ENCODE results near the gene DNAH17. TPM values are rescaled to one million over a fixed set of nuclear protein-coding genes. Genes with fewer than 3 reads are reported as not detected.
A peak's percentile ranks its signal among the peaks of the same experiment; 100 is the strongest.

Gene DNAH17
- polyA plus RNA-seq, 4 donors: 0.57 to 3.6 TPM; not detected in 2

GRCh38 chr17:78408476-78409050, 168.6 kb downstream of the DNAH17 start:
- FAIRE-seq: no peak
- H3K27ac ChIP-seq (ENCODE audit: low read depth in 1 of 3, low read length in 2 of 3): peak overlapping the region; percentile 67 to 91 (median 86)

GRCh38 chr17:78407387-78408000, 169.7 kb downstream of the DNAH17 start:
- Histone ChIP-seq H3K4me1 (ENCODE audit: control insufficient read depth in 3 of 3, insufficient read depth in 2 of 3, low read depth in 1 of 3, low read length in 2 of 3) (peaks cover 13 to 53% (median 16%) of the 10 kb centered on the region in 3 donors), H3K27ac (ENCODE audit: low read depth in 1 of 3, low read length in 2 of 3) (peak overlapping the region in 1 of 3 donors; percentile 74)

More at GRCh38 chr17:78408476-78409050, 168.6 kb downstream of the DNAH17 start:
- Histone ChIP-seq H3K9me3 (ENCODE audit: control insufficient read depth in 2 of 2, insufficient read depth in 1 of 2, low read depth in 1 of 2, low read length in 1 of 2) (no peaks in the 10 kb centered on the region), H3K36me3 (ENCODE audit: control insufficient read depth in 3 of 3, insufficient read depth in 2 of 3, low read depth in 1 of 3, low read length in 3 of 3) (peaks cover 3 to 66% (median 8%) of the 10 kb centered on the region in 3 donors), H3K4me1 (ENCODE audit: control insufficient read depth in 3 of 3, insufficient read depth in 2 of 3, low read depth in 1 of 3, low read length in 2 of 3) (peaks cover 13 to 57% (median 20%) of the 10 kb centered on the region in 3 donors), H3K27me3 (ENCODE audit: control insufficient read depth in 3 of 3, insufficient read depth in 3 of 3, low read length in 3 of 3) (no peaks in the 10 kb centered on the region), H3K4me3 (ENCODE audit: low read depth in 1 of 3, low read length in 3 of 3) (no peak overlapping the region)
- peak; percentile 75 to 97 for DNase-seq
- 15 to 67% (median 51%) methylated on average over 23 of the region's 23 CpGs for WGBS, 3 donors

GRCh38 chr17:78406920-78407319, 170.3 kb downstream of the DNAH17 start:
- WGBS, 3 donors: 66 to 74% (median 74%) methylated on average over 8 of the region's 8 CpGs
- no peaks in the 10 kb centered on the region for H3K27me3 ChIP-seq (ENCODE audit: control insufficient read depth in 3 of 3, insufficient read depth in 3 of 3, low read length in 3 of 3)
- FAIRE-seq: no peak
- no peaks in the 10 kb centered on the region for H3K9me3 ChIP-seq (ENCODE audit: control insufficient read depth in 2 of 2, insufficient read depth in 1 of 2, low read depth in 1 of 2, low read length in 1 of 2)
- H3K27ac ChIP-seq (ENCODE audit: low read depth in 1 of 3, low read length in 2 of 3): peak overlapping the region in 1 of 3 donors; percentile 74
- peaks cover 3 to 66% (median 15%) of the 10 kb centered on the region in 3 donors for H3K36me3 ChIP-seq (ENCODE audit: control insufficient read depth in 3 of 3, insufficient read depth in 2 of 3, low read depth in 1 of 3, low read length in 3 of 3)
- H3K4me3 ChIP-seq (ENCODE audit: low read depth in 1 of 3, low read length in 3 of 3): no peak overlapping the region
- DNase-seq: no peak
- peaks cover 12 to 48% (median 14%) of the 10 kb centered on the region in 3 donors for H3K4me1 ChIP-seq (ENCODE audit: control insufficient read depth in 3 of 3, insufficient read depth in 2 of 3, low read depth in 1 of 3, low read length in 2 of 3)

More at GRCh38 chr17:78407387-78408000, 169.7 kb downstream of the DNAH17 start:
- Histone ChIP-seq H3K4me3 (ENCODE audit: low read depth in 1 of 3, low read length in 3 of 3) (no peak overlapping the region), H3K9me3 (ENCODE audit: control insufficient read depth in 2 of 2, insufficient read depth in 1 of 2, low read depth in 1 of 2, low read length in 1 of 2) (no peaks in the 10 kb centered on the region), H3K27me3 (ENCODE audit: control insufficient read depth in 3 of 3, insufficient read depth in 3 of 3, low read length in 3 of 3) (no peaks in the 10 kb centered on the region), H3K36me3 (ENCODE audit: control insufficient read depth in 3 of 3, insufficient read depth in 2 of 3, low read depth in 1 of 3, low read length in 3 of 3) (peaks cover 3 to 66% (median 13%) of the 10 kb centered on the region in 3 donors)
- peak; percentile 27 to 44 for DNase-seq
- WGBS, 3 donors: 64 to 84% (median 68%) methylated on average over 7 of the region's 7 CpGs
- no peak for FAIRE-seq

- WGBS, 3 donors: 90 to 92% (median 91%) methylated on average over 6 of the region's 6 CpGs
- DNase-seq (no peak), FAIRE-seq (no peak)
- Histone ChIP-seq H3K9me3 (ENCODE audit: control insufficient read depth in 2 of 2, insufficient read depth in 1 of 2, low read depth in 1 of 2, low read length in 1 of 2) (no peaks in the 10 kb centered on the region), H3K27me3 (ENCODE audit: control insufficient read depth in 3 of 3, insufficient read depth in 3 of 3, low read length in 3 of 3) (no peaks in the 10 kb centered on the region), H3K4me1 (ENCODE audit: control insufficient read depth in 3 of 3, insufficient read depth in 2 of 3, low read depth in 1 of 3, low read length in 2 of 3) (peaks cover 11 to 44% (median 13%) of the 10 kb centered on the region in 3 donors), H3K27ac (ENCODE audit: low read depth in 1 of 3, low read length in 2 of 3) (no peak overlapping the region), H3K36me3 (ENCODE audit: control insufficient read depth in 3 of 3, insufficient read depth in 2 of 3, low read depth in 1 of 3, low read length in 3 of 3) (peaks cover 3 to 71% (median 18%) of the 10 kb centered on the region in 3 donors), H3K4me3 (ENCODE audit: low read depth in 1 of 3, low read length in 3 of 3) (no peak overlapping the region)
These were observed 170.8 kb downstream of the DNAH17 start for GRCh38 chr17:78406396-78406795.

- DNase-seq: no peak
- Histone ChIP-seq H3K36me3 (ENCODE audit: control insufficient read depth in 3 of 3, insufficient read depth in 2 of 3, low read depth in 1 of 3, low read length in 3 of 3) (peaks cover 3 to 90% (median 34%) of the 10 kb centered on the region in 3 donors), H3K4me1 (ENCODE audit: control insufficient read depth in 3 of 3, insufficient read depth in 2 of 3, low read depth in 1 of 3, low read length in 2 of 3) (peaks cover 6 to 20% (median 9%) of the 10 kb centered on the region in 3 donors), H3K27me3 (ENCODE audit: control insufficient read depth in 3 of 3, insufficient read depth in 3 of 3, low read length in 3 of 3) (no peaks in the 10 kb centered on the region), H3K4me3 (ENCODE audit: low read depth in 1 of 3, low read length in 3 of 3) (no peak overlapping the region), H3K27ac (ENCODE audit: low read depth in 1 of 3, low read length in 2 of 3) (no peak overlapping the region), H3K9me3 (ENCODE audit: control insufficient read depth in 2 of 2, insufficient read depth in 1 of 2, low read depth in 1 of 2, low read length in 1 of 2) (no peaks in the 10 kb centered on the region)
- no peak for FAIRE-seq
- WGBS, 3 donors: 92 to 98% (median 95%) methylated on average over 14 of the region's 14 CpGs
These were observed 173.4 kb downstream of the DNAH17 start for GRCh38 chr17:78403822-78404221.

GRCh38 chr17:78401891-78402290, 175.3 kb downstream of the DNAH17 start:
- H3K9me3 ChIP-seq (ENCODE audit: control insufficient read depth in 2 of 2, insufficient read depth in 1 of 2, low read depth in 1 of 2, low read length in 1 of 2): no peaks in the 10 kb centered on the region
- H3K36me3 ChIP-seq (ENCODE audit: control insufficient read depth in 3 of 3, insufficient read depth in 2 of 3, low read depth in 1 of 3, low read length in 3 of 3): peaks cover 6 to 96% (median 32%) of the 10 kb centered on the region in 3 donors
- FAIRE-seq (no peak), DNase-seq (no peak)
- no peaks in the 10 kb centered on the region for H3K27me3 ChIP-seq (ENCODE audit: control insufficient read depth in 3 of 3, insufficient read depth in 3 of 3, low read length in 3 of 3)
- peaks cover 0 to 1% (median 0%) of the 10 kb centered on the region in 3 donors for H3K4me1 ChIP-seq (ENCODE audit: control insufficient read depth in 3 of 3, insufficient read depth in 2 of 3, low read depth in 1 of 3, low read length in 2 of 3)
- 64 to 89% (median 68%) methylated on average over 7 to 8 of the region's 8 CpGs for WGBS, 3 donors
- no peak overlapping the region for H3K27ac ChIP-seq (ENCODE audit: low read depth in 1 of 3, low read length in 2 of 3)
- H3K4me3 ChIP-seq (ENCODE audit: low read depth in 1 of 3, low read length in 3 of 3): no peak overlapping the region

GRCh38 chr17:78401246-78401645, 175.9 kb downstream of the DNAH17 start:
- Histone ChIP-seq H3K27ac (ENCODE audit: low read depth in 1 of 3, low read length in 2 of 3) (no peak overlapping the region), H3K4me1 (ENCODE audit: control insufficient read depth in 3 of 3, insufficient read depth in 2 of 3, low read depth in 1 of 3, low read length in 2 of 3) (no peaks in the 10 kb centered on the region), H3K9me3 (ENCODE audit: control insufficient read depth in 2 of 2, insufficient read depth in 1 of 2, low read depth in 1 of 2, low read length in 1 of 2) (no peaks in the 10 kb centered on the region), H3K27me3 (ENCODE audit: control insufficient read depth in 3 of 3, insufficient read depth in 3 of 3, low read length in 3 of 3) (no peaks in the 10 kb centered on the region), H3K36me3 (ENCODE audit: control insufficient read depth in 3 of 3, insufficient read depth in 2 of 3, low read depth in 1 of 3, low read length in 3 of 3) (peaks cover 6 to 96% (median 35%) of the 10 kb centered on the region in 3 donors), H3K4me3 (ENCODE audit: low read depth in 1 of 3, low read length in 3 of 3) (no peak overlapping the region)
- WGBS, 3 donors: 77 to 85% (median 79%) methylated on average over 6 of the region's 6 CpGs
- DNase-seq (no peak), FAIRE-seq (no peak)

- H3K27me3 ChIP-seq (ENCODE audit: control insufficient read depth in 3 of 3, insufficient read depth in 3 of 3, low read length in 3 of 3): no peaks in the 10 kb centered on the region
- H3K27ac ChIP-seq (ENCODE audit: low read depth in 1 of 3, low read length in 2 of 3): no peak overlapping the region
- 90 to 92% (median 91%) methylated on average over 17 of the region's 17 CpGs for WGBS, 3 donors
- H3K4me1 ChIP-seq (ENCODE audit: control insufficient read depth in 3 of 3, insufficient read depth in 2 of 3, low read depth in 1 of 3, low read length in 2 of 3): no peaks in the 10 kb centered on the region
- H3K9me3 ChIP-seq (ENCODE audit: control insufficient read depth in 2 of 2, insufficient read depth in 1 of 2, low read depth in 1 of 2, low read length in 1 of 2): no peaks in the 10 kb centered on the region
- DNase-seq (no peak), FAIRE-seq (no peak)
- H3K4me3 ChIP-seq (ENCODE audit: low read depth in 1 of 3, low read length in 3 of 3): no peak overlapping the region
- peaks cover 6 to 98% (median 36%) of the 10 kb centered on the region in 3 donors for H3K36me3 ChIP-seq (ENCODE audit: control insufficient read depth in 3 of 3, insufficient read depth in 2 of 3, low read depth in 1 of 3, low read length in 3 of 3)
These were observed 176.5 kb downstream of the DNAH17 start for GRCh38 chr17:78400581-78401240.

All from small intestine (tissue), 7 donors.